Measurements from ENCODE around the gene TBXAS1.

Gene TBXAS1

DNA sequence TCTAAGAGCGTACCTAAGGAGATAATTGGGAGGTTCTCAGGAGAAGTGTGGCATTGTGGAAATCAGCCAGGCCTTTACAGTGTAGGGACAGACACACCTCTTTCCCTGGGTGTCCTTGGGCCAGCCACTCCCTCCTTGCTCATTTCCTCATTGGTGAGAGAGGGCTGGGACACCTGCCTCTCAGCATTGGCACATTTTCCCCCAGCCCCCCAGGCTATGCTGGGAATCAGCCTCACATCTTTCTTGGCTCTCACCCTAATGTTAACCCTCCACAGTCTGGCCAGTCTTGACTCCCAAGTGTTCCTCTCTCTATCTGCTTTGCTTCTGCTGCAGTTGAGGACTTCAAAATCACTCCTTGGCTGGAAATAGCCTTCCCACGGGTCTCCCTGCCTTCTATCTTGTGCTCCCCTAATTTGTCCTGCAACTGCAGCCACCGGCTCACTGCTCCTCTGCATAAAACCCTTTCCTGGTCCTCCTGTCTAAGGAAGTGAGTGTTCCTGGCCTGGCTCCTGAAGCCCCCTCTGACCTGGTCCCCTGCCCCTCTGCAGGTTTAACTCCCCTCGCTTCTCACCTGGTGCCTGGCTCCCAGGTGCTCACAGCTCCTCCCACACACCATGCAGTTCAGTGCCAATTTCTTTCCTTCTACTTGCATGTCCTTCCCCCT, 15.8 kb downstream of the TBXAS1 start:
- no peak overlapping the region for H3K4me3 ChIP-seq (ENCODE audit: low read depth, low read length)
- no peak for DNase-seq (ENCODE audit: low read depth)
- TF ChIP-seq CTCF (IDR thresholded peaks at IDR 0.05; ENCODE audit: control insufficient read depth, extremely low read depth, insufficient read depth): no peak

DNA sequence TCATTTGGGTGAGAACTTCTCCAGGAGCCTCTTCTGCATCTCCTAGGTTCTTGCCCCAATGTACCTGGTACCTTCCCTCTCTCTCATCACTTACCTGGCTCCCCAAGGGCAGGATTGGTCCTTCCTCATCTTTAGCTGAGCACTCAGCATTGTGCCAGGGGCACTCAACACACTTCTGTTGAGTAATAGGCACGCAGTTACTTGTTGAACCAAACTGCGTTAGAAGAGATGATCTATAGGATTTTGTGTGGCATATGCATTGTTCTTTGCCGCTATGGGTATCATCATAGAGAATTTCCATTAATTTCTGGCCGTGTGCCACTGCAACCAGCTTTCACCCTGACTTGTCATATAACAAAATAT, 16.4 kb downstream of the TBXAS1 start:
- H3K4me3 ChIP-seq (ENCODE audit: low read depth, low read length): no peak overlapping the region
- TF ChIP-seq CTCF (IDR thresholded peaks at IDR 0.05; ENCODE audit: control insufficient read depth, extremely low read depth, insufficient read depth): no peak
- no peak for DNase-seq (ENCODE audit: low read depth)

DNA sequence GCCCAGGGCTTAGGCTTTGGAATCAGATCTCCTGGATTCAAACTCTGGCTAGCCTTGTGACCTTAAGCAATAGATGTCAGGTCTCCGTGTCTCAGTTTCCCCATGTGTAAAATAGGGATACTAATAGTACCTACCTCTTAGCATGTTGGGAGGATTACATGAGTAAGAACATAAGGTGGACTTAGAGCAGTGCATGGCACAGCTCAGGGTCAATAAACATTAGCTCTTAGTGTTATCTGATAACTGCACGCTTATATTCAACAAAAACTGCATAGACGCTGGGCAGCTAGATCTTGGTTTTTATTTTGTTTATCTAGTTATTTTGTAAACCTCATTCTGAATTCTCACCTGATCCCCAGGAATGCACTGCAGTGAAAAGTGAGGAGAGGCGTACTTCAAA, 17.2 kb downstream of the TBXAS1 start:
- no peak for DNase-seq (ENCODE audit: low read depth)
- H3K4me3 ChIP-seq (ENCODE audit: low read depth, low read length): no peak overlapping the region
- TF ChIP-seq CTCF (IDR thresholded peaks at IDR 0.05; ENCODE audit: control insufficient read depth, extremely low read depth, insufficient read depth): no peak

DNA sequence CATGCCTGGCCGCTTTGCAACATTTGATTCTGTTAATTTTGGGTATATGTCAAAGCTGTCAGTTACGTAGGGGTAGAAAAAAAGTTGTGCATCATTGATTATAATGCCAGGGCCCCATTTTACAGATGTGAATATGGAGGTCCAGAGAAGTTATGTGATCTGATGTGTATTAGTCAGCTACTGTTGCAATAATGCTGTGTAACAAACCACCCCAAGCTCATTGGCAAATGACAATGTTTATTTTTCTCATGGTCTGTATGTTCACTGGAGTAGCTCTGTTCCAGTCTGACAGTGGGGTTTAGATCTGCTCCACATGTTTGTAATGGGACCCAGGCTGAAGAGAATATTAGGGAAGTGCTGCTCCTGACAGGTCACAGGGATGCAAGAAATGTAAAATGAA, 19.2 kb downstream of the TBXAS1 start:
- no peak for DNase-seq (ENCODE audit: low read depth)
- no peak for TF ChIP-seq CTCF (IDR thresholded peaks at IDR 0.05; ENCODE audit: control insufficient read depth, extremely low read depth, insufficient read depth)
- H3K4me3 ChIP-seq (ENCODE audit: low read depth, low read length): no peak overlapping the region

GRCh38 chr7:139850906-139851305, 21.8 kb downstream of the TBXAS1 start:
- H3K4me3 ChIP-seq (ENCODE audit: low read depth, low read length): no peak overlapping the region
- TF ChIP-seq CTCF (IDR thresholded peaks at IDR 0.05; ENCODE audit: control insufficient read depth, extremely low read depth, insufficient read depth): no peak
- DNase-seq (ENCODE audit: low read depth): no peak

DNA sequence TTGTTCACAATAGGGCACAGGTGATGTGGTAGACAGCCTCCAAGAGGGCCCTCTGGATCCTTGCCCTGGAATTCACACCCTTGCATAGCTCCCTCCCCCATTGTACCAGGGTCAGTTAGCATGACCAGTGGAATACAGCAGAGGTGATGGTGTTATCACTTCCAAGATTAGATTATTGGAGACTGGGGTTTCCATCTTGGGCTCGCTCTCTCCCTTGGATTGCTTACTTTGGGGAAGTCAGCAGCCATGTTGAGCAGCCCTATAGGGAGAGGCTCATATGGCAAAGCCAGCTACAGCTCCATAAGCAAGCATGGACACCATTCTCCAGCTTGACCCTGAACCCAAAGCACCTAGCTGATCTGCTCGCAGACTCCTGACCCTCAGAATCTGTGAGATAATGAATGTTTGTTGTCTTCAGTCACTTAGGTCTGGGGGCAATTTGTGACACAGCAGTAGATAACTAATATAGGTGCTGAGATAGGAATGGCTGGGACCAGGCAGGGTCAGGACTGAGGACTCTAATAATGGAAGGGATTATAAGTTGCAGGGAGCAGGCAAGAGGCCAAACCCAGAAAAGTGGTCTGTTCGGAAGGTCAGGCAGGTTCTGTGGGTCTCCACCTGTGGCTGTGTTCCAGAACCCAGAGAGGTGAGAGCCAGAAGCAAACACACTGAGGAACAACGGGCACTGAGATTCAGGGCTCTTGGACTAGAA, 22.9 kb downstream of the TBXAS1 start:
- no peak for DNase-seq (ENCODE audit: low read depth)
- TF ChIP-seq CTCF (IDR thresholded peaks at IDR 0.05; ENCODE audit: control insufficient read depth, extremely low read depth, insufficient read depth): no peak
- H3K4me3 ChIP-seq (ENCODE audit: low read depth, low read length): no peak overlapping the region

- no peak for TF ChIP-seq CTCF (IDR thresholded peaks at IDR 0.05; ENCODE audit: control insufficient read depth, extremely low read depth, insufficient read depth)
- DNase-seq (ENCODE audit: low read depth): no peak
- H3K4me3 ChIP-seq (ENCODE audit: low read depth, low read length): no peak overlapping the region
Observed at GRCh38 chr7:139852482-139852845, 23.4 kb downstream of the TBXAS1 start.

All from LNCaP clone FGC (cell line).